ENCODE measurements around the gene TRIP4. TPM values are rescaled to one million over a fixed set of nuclear protein-coding genes. Genes with fewer than 3 reads are reported as not detected.

TRIP4 gene
- total RNA-seq, 1 experiment from 2014 or later, result 18.3 TPM

GRCh38 chr15:64438653-64439447 lies 51.2 kb downstream of the TRIP4 start:
- peaks cover 11 to 14% of the 10 kb centered on the region in 2 experiments for H3K4me1 ChIP-seq (ENCODE audit: control insufficient read depth in 1 of 2, insufficient read depth in 2 of 2, low read length in 2 of 2)
- CTCF ChIA-PET, result no interaction called here
- POLR2A ChIA-PET, result no interaction called here
- no peak overlapping the region for H3K4me2 ChIP-seq (ENCODE audit: low read length)
- no peak overlapping the region for H3K27ac ChIP-seq (ENCODE audit: low read depth, low read length)
- no peaks in the 10 kb centered on the region for H3K9me2 ChIP-seq (ENCODE audit: insufficient read depth)
- RAD21 ChIA-PET (ENCODE audit: low non-redundant PET in 1 of 2, low total read pairs in 2 of 2, uncharacterized antibody in 2 of 2, unreplicated experiment in 2 of 2), result no interaction called here
- H4K20me1 ChIP-seq (ENCODE audit: insufficient read depth), result no peaks in the 10 kb centered on the region
- H3K9me3 ChIP-seq (ENCODE audit: control insufficient read depth in 1 of 2, insufficient read depth in 1 of 2, low read depth in 1 of 2, low read length in 2 of 2), result no peaks in the 10 kb centered on the region
- no peak for TF ChIP-seq EZH2phosphoT487 (IDR thresholded peaks at IDR 0.05; ENCODE audit: borderline replicate concordance)
- TF ChIP-seq CEBPB (IDR thresholded peaks at IDR 0.05; ENCODE audit: low read depth), result no peak
- TF ChIP-seq TCF7L2 (IDR thresholded peaks at IDR 0.05; ENCODE audit: borderline replicate concordance, extremely low read depth, insufficient read depth, insufficient read length), result no peak
- no peak for TF ChIP-seq POLR2AphosphoS5 (IDR thresholded peaks at IDR 0.05; ENCODE audit: low read depth, low read length)
- no peak for TF ChIP-seq EGR1 (IDR thresholded peaks at IDR 0.05; ENCODE audit: low read depth)
- no peak for TF ChIP-seq RAD21 (IDR thresholded peaks at IDR 0.05; ENCODE audit: low read depth)
- no peak for TF ChIP-seq CTCF (IDR thresholded peaks at IDR 0.05 in 2 of 3, conservative IDR thresholded peaks at IDR 0.05 in 1 of 3; ENCODE audit: borderline replicate concordance in 1 of 3, insufficient read depth in 1 of 3, low read depth in 2 of 3, low read length in 2 of 3)
- no peak for TF ChIP-seq REST (IDR thresholded peaks at IDR 0.05; ENCODE audit: low read depth)
- H3K79me2 ChIP-seq (ENCODE audit: insufficient read depth, low read length), result no peaks in the 10 kb centered on the region
- no peaks in the 10 kb centered on the region for H3K27me3 ChIP-seq (ENCODE audit: insufficient read depth, low read length)
- ATAC-seq (no peak), DNase-seq (ENCODE audit: low read depth, low spot score) (no peak)
- H3K9ac ChIP-seq (ENCODE audit: low read length), result no peak overlapping the region
- intact Hi-C loops (cut with micrococcal nuclease), result no loop called here
- H3K4me3 ChIP-seq (replicated peaks in 1 of 2; ENCODE audit: low read depth in 1 of 2, low read length in 2 of 2), result no peak overlapping the region
- H2AFZ ChIP-seq (ENCODE audit: low read depth, low read length, poor library complexity, severe bottlenecking), result no peak overlapping the region
- BruUV-seq (replicated peaks), result no TSS peak
- no peaks in the 10 kb centered on the region; a peak in 1 of 4 replicates for H3K36me3 ChIP-seq (ENCODE audit: control insufficient read depth in 1 of 2, insufficient read depth in 2 of 2, low read length in 2 of 2)

Data from HCT116 (cell line).